Measurements from ENCODE around the gene DGKG. TPM values are rescaled to one million over a fixed set of nuclear protein-coding genes. Genes with fewer than 3 reads are reported as not detected.

Gene DGKG
- total RNA-seq, 1 experiment from 2014 or later: 45.2 TPM

DNA sequence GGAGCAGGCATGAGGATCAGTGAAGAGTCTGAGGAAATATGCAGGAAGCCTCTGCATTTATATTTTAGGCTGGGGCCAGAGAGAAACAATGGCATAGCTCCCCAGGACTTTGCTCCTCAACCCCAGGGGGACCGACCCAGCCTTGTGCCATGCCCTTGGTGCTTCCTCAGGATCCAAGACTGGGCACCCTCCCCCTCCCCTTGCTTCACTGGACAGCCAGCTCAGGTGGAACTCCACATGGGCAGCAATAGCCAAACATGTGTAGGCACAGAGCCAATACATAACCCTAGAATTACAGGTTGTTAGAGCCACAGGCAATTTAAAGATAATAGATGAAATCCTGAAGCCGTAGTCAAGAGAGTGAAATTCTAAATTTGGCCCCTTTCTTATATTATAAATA is 180.1 kb downstream of the DGKG start:
- Histone ChIP-seq H3K4me1 (ENCODE audit: insufficient read depth, low read length, poor library complexity, severe bottlenecking) (peaks cover 16% of the 10 kb centered on the region), H3K4me3 (ENCODE audit: low read depth, low read length, poor library complexity, severe bottlenecking) (no peak overlapping the region), H3K27me3 (replicated peaks; ENCODE audit: insufficient read depth, low read depth, low read length, poor library complexity) (no peaks in the 10 kb centered on the region), H3K36me3 (ENCODE audit: insufficient read depth, low read length, poor library complexity, severe bottlenecking) (no peaks in the 10 kb centered on the region), H3K9me3 (ENCODE audit: low read depth, low read length, poor library complexity, severe bottlenecking) (no peaks in the 10 kb centered on the region), H3K27ac (ENCODE audit: low read depth, low read length, poor library complexity, severe bottlenecking) (no peak overlapping the region)
- ChIA-PET CTCF (no interaction called here), POLR2A (ENCODE audit: low non-redundant PET) (no interaction called here)
- intact Hi-C loops (cut with micrococcal nuclease; ENCODE audit: unreplicated experiment): no loop called here
- BruUV-seq (replicated peaks): no TSS peak
- no peak for DNase-seq (ENCODE audit: low spot score)
- TF ChIP-seq, protein P1, sequence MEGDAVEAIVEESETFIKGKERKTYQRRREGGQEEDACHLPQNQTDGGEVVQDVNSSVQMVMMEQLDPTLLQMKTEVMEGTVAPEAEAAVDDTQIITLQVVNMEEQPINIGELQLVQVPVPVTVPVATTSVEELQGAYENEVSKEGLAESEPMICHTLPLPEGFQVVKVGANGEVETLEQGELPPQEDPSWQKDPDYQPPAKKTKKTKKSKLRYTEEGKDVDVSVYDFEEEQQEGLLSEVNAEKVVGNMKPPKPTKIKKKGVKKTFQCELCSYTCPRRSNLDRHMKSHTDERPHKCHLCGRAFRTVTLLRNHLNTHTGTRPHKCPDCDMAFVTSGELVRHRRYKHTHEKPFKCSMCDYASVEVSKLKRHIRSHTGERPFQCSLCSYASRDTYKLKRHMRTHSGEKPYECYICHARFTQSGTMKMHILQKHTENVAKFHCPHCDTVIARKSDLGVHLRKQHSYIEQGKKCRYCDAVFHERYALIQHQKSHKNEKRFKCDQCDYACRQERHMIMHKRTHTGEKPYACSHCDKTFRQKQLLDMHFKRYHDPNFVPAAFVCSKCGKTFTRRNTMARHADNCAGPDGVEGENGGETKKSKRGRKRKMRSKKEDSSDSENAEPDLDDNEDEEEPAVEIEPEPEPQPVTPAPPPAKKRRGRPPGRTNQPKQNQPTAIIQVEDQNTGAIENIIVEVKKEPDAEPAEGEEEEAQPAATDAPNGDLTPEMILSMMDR (conservative IDR thresholded peaks at IDR 0.05; ENCODE audit: low read depth, low read length): no peak
- no peak for TF ChIP-seq EZH2 (IDR thresholded peaks at IDR 0.05; ENCODE audit: borderline replicate concordance, low read depth, low read length, poor library complexity, severe bottlenecking)

DNA sequence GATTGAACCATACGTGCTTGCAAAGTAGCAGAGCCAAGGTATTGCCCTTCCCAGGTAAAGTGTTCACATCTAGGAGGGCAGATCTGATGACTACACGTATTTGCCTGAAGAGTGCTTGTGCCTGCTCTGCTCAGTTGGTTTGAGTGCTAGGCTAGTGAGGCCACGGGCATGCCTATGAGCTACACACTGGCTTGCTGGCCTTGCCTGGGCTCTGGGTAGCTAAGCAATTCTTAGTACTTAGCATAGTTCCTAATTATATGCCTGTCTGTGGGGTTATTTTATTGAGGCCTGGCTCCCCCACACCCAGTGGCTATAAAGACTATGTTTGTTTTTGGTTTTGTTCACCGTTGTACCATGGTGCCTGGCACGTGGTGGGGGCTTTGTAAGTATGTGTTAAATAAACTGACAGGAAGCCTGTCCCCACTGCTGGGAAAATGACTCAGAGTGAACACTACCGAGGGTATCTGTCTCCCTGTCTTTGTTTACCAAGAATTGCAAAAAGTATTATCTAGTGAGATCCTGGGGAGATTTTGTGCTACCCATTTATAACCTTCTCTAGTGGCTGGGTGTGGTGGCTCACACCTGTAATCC is 181.0 kb downstream of the DGKG start:
- H3K4me1 ChIP-seq (ENCODE audit: insufficient read depth, low read length, poor library complexity, severe bottlenecking): peaks cover 16% of the 10 kb centered on the region
- H3K27me3 ChIP-seq (replicated peaks; ENCODE audit: insufficient read depth, low read depth, low read length, poor library complexity): no peaks in the 10 kb centered on the region
- no TSS peak for BruUV-seq (replicated peaks)
- no peak overlapping the region for H3K4me3 ChIP-seq (ENCODE audit: low read depth, low read length, poor library complexity, severe bottlenecking)
- ChIA-PET CTCF (no interaction called here), POLR2A (ENCODE audit: low non-redundant PET) (no interaction called here)
- no peak for DNase-seq (ENCODE audit: low spot score)
- no peak for TF ChIP-seq EZH2 (IDR thresholded peaks at IDR 0.05; ENCODE audit: borderline replicate concordance, low read depth, low read length, poor library complexity, severe bottlenecking)
- TF ChIP-seq, protein P1 (conservative IDR thresholded peaks at IDR 0.05; ENCODE audit: low read depth, low read length): no peak
- no peak overlapping the region for H3K27ac ChIP-seq (ENCODE audit: low read depth, low read length, poor library complexity, severe bottlenecking)
- H3K36me3 ChIP-seq (ENCODE audit: insufficient read depth, low read length, poor library complexity, severe bottlenecking): no peaks in the 10 kb centered on the region
- no peaks in the 10 kb centered on the region for H3K9me3 ChIP-seq (ENCODE audit: low read depth, low read length, poor library complexity, severe bottlenecking)
- intact Hi-C loops (cut with micrococcal nuclease; ENCODE audit: unreplicated experiment): no loop called here

GRCh38 chr3:186180151-186180550 is 181.9 kb downstream of the DGKG start:
- BruUV-seq (replicated peaks): no TSS peak
- Histone ChIP-seq H3K9me3 (ENCODE audit: low read depth, low read length, poor library complexity, severe bottlenecking) (no peaks in the 10 kb centered on the region), H3K27me3 (replicated peaks; ENCODE audit: insufficient read depth, low read depth, low read length, poor library complexity) (no peaks in the 10 kb centered on the region), H3K36me3 (ENCODE audit: insufficient read depth, low read length, poor library complexity, severe bottlenecking) (no peaks in the 10 kb centered on the region), H3K4me1 (ENCODE audit: insufficient read depth, low read length, poor library complexity, severe bottlenecking) (peaks cover 15% of the 10 kb centered on the region), H3K4me3 (ENCODE audit: low read depth, low read length, poor library complexity, severe bottlenecking) (no peak overlapping the region), H3K27ac (ENCODE audit: low read depth, low read length, poor library complexity, severe bottlenecking) (no peak overlapping the region)
- DNase-seq (ENCODE audit: low spot score): no peak
- no peak for TF ChIP-seq EZH2 (IDR thresholded peaks at IDR 0.05; ENCODE audit: borderline replicate concordance, low read depth, low read length, poor library complexity, severe bottlenecking)
- TF ChIP-seq, protein P1 (conservative IDR thresholded peaks at IDR 0.05; ENCODE audit: low read depth, low read length): no peak
- ChIA-PET CTCF (no interaction called here), POLR2A (ENCODE audit: low non-redundant PET) (no interaction called here)
- intact Hi-C loops (cut with micrococcal nuclease; ENCODE audit: unreplicated experiment): no loop called here

Data from A673 (cell line).